Middle frontal gyrus (tissue), 1 donor: Measurements from ENCODE around the gene CHRNA4.

Experiments used
- DNase-seq: peaks from one replicate; pipeline ENCODE4 v3.0.0-alpha.2; 2015; ENCODE audit warnings: low spot score; ENCODE audit errors: extremely low spot score

The CHRNA4 gene

DNA sequence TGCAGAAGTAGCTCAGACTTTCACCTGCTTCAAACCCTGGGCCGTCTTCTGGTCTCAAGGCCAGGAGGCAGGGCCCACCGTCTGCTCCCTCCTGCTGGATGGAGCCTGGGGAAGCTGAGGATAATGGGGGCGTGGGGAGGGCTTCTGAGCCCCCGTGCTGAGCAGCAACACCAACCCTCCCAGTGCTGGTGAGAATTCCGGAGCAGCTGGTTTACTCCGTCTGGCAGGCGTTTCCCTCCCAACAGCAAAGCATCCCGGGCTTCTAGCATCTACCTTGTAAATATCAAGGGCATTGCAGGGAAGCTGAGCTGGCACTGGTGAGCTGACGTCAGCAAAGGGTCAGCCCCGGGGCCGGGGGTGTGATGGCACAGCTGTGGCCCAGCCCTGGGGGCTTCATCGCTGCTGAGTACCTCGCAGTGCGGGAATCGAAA, 16.8 kb upstream of the CHRNA4 start:
- no peak for DNase-seq

DNA sequence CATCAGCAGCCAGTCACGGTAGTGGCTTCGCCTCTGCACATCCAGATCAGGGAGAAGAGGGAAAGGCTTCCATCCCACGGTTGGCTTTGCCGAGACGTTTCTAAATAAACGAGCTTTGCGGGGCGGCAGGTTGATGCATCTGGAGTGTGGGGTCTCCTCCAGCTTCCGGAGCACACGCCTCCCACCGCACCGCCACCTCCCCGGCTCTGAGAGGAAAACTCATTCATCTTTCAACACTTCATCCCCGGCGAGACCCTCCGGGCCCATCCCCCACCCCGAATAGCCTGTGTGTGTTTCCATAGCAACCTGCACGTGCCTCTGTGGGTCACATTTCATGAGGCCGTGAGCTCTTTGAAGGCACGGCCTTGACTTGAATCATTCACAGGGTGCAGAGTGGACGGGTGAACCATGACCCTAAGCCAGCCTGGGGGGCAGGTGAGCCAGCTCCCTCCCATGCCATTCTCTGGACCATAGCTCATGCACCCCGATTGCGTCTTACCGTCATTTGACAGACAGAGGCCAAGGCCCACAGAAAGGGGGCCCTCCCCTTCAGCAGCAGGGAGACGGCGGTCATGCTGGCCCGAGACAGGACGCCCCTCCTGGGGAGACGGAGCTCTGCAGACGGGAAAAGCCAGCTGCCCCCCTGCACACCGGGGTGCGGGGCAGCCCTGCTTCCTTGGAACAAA, 16.2 kb upstream of the CHRNA4 start:
- no peak for DNase-seq

DNA sequence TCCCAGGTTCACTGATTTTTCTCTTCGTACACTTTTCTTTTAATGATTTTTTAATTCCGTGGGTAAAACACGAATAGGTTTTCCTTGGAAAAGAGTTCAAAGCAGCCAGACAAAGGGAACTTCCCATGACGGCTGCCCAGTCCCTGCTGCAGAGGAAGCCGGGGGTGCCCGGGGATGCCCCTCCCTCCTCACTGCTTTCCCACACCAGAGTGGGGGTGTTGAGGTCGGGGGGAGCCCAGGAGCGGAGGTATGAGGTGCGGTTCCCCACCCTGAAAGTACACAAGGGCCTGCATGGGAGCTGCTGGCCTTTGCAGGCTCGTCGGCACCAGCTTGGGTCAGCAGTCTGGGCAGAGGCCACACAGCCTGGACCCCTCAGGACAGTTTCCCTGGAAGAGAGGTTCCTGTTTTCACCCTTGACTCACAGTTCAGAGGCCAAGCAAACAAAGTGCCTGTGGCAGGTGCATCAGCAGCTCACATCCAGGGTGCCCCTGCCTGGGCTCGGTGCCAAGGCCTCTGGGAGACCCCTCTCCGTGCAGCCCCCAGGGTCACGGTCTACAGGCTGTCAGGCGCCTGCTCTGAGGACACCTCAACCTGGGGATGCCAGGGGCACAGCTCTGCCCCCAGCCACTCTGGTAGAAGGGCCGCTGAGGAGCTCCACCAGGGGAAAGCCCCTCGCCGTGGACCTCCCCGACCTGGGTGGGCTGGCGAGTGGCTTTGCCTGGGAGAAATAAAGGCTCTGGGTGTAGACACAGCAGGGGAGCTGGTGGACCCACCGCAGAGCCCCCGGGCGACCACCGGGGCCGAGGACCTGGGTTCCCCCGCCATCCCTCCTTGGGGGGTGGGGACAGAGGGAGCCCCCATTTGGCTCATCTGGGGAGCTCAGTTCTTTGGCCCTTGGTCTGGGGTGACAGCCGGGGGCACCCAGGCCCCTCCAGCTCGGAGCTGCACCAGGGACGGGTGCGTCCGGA, 15.4 kb upstream of the CHRNA4 start:
- DNase-seq = no peak

GRCh38 chr20:63375438-63375837, 14.3 kb upstream of the CHRNA4 start:
- DNase-seq = no peak

DNA sequence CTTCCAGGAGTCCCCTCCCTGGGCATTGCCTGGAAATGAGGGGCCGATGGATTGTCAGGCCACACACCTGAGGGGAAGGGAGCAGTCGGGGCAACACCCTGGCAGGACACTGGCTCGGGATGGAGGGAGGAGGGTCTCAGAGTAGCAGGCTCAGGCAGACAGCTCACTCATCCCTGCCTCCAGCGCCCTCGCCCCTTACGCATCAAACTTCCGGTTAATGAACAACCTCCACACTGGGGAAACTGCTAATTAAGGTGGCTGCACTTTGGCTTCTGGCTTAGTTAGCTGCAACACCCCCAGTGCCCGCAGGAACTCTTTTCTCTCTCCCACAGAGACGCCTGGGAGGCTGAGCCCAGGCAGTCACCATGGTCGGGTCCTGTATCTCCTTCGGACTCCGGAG, 13.4 kb upstream of the CHRNA4 start:
- no peak for DNase-seq

GRCh38 chr20:63373996-63374395, 12.8 kb upstream of the CHRNA4 start:
- no peak for DNase-seq

- no peak for DNase-seq
These were observed 12.1 kb upstream of the CHRNA4 start for GRCh38 chr20:63372971-63373885.

DNA sequence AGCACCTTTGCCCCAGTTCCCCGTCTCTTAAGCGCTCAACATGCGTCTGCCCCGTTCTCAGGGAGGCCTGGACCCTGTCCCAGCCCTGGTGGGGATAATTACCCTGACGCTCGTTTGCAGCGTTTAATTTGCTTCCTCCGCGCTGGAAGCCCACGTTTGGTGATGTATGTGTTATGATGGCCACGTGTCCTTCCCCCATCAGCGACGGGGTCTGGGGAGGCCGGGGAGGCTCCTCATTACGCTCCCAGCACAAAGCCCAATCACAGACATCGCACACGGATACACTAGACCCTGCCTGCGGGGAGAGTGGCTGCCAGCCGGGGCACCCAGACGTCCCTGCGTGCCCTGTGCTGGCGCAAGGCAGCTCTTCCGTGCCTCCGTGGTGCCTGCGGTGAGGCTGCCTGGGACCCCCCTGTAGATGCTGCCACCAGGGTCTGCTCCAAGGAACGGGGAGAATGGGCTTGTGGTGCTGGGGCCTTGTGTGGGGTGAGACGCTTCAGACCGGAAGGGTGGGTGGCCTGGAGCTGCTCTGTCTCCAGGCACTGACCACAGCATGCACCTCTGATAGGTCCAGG, 10.2 kb upstream of the CHRNA4 start:
- DNase-seq = no peak

- DNase-seq = no peak
These were observed 9.6 kb upstream of the CHRNA4 start for GRCh38 chr20:63370618-63371187.

GRCh38 chr20:63369724-63370617, 8.8 kb upstream of the CHRNA4 start:
- DNase-seq = no peak

- DNase-seq = no peak
These were observed 7.9 kb upstream of the CHRNA4 start for GRCh38 chr20:63369024-63369530.

DNA sequence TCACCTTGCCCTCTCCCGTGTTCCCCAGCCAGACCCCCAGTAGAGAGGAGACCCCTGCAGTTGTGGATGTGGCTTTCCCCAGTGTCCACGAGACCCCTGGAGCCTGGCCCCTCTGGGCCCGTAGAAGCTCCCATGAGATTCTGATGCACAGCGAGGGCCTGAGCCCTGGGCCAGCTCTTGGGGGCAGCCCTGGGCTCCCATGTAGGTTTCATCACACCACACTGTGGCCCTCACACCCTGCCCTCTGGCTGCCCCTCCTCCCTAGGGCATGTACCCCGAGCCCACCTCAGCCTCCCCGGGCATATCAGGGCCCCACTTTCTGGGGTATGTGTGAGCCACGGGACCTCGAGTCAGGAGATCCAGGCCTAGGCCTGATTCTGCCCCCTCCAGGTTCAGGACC, 7.0 kb upstream of the CHRNA4 start:
- DNase-seq = no peak

DNA sequence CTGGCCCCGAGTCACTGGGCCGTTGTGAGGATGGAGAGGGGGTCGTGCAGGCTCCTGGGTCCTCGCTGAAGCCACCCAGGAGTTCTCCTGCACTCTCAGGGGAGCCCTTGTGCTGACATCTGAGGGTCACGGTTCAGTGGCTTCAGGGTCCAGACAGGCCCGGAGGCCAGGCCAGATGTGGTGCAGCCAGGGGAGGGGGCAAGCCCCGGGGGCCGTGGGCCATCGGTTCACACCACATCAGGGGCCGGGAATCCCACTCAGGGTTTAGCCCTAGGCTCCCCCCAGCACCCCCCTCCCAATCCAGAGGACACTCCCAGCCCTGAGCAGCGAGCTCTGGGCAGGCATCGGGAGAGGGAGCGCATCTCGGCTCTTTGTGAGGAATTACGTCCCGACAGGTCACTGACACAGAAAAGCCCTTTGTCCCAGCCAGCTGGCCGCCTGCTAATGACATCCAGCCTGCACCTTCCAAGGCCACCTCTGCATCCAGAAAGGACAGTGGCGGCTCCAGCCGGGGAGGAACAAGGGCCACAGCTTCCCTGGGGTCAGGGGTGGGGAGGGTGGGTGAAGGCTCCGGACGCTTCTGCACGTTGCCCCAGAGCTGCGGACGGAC, 6.4 kb upstream of the CHRNA4 start:
- DNase-seq = no peak

GRCh38 chr20:63366390-63367365, 5.5 kb upstream of the CHRNA4 start:
- no peak for DNase-seq

DNA sequence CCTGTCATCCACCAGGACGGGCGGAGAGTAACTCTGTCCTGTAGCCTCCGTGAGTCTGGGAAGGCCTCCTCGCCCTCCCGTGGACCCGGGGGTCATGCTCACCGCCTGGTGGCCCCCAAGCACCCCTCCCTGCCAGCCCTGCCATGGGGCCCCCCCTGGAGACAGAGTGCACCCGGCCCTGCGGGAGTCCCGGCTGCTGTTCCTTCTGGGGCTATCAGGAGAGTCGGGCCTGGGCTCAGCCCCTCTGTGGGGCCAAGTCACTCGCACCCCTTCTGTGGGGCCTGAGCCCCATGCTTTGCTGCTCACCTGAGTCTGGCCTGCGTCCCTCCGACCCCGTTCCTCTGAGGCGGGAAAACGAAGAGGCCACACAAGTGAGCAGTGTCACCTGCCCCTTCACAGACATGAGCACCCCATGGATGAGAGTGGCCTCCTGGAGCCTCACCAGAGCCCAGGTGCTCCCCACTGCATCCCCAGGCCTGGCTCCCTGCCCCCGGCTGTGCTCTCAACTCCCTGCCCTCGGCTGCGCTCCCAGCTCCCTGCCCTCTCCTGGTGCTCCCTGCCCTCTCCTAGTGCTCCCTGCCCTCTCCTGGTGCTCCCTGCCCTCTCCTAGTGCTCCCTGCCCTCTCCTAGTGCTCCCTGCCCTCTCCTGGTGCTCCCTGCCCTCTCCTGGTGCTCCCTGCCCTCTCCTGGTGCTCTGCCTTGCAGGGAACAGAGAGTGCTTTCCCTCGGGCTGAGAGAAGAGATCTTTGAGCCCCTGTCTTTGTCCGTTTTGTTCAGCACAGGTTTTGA, 4.6 kb upstream of the CHRNA4 start:
- no peak for DNase-seq

- no peak for DNase-seq
These were observed 3.8 kb upstream of the CHRNA4 start for GRCh38 chr20:63364801-63365585.
